ENCODE results near the gene GCNA.

DNA sequence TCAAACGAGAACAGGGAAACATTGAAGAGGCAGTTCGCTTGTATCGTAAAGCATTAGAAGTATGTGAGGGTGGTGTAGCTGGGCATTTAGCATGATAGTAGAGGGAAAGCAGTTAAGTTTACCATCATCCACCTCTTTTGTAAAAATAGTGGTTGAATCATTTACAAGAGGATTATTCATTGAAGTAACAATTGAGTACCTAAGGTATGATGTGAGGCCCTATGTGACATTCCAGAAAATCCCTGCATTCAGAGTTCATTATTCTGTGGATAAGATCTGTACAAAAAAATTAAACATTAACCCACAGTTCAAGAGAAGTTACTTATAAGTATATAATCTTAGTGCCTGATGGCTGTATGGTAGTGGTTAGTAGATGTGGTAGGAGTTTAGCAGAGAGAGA is 22.2 kb upstream of the GCNA start:
- TF ChIP-seq POLR2A (IDR thresholded peaks at IDR 0.05; ENCODE audit: low read depth, low read length), result no peak
- no peak for TF ChIP-seq POLR2AphosphoS5 (IDR thresholded peaks at IDR 0.05; ENCODE audit: low read depth, low read length)

Measured in GM12892 (cell line).